Right renal cortex interstitium (tissue), 3 donors: ENCODE results near the gene MTARC2. TPM values are rescaled to one million over a fixed set of nuclear protein-coding genes. Genes with fewer than 3 reads are reported as not detected.

Experiments
- DNase-seq, 3 donors: peaks; one replicate each; pipeline ENCODE4 v3.0.0-alpha.2; 2013; ENCODE audit warnings: low read depth in 3 of 3, low spot score in 2 of 3
- polyA plus RNA-seq, 3 donors: library from polyadenylated mRNA; unstranded; fragments of 120-200 nt; gene quantifications; one replicate each; pipeline ENCODE4 v1.2.1, GENCODE V29; 2013; ENCODE audit not compliant: insufficient read length in 3 of 3

Gene MTARC2
- polyA plus RNA-seq, 3 donors = 47.1 to 55.1 (median 49.0) TPM

DNA sequence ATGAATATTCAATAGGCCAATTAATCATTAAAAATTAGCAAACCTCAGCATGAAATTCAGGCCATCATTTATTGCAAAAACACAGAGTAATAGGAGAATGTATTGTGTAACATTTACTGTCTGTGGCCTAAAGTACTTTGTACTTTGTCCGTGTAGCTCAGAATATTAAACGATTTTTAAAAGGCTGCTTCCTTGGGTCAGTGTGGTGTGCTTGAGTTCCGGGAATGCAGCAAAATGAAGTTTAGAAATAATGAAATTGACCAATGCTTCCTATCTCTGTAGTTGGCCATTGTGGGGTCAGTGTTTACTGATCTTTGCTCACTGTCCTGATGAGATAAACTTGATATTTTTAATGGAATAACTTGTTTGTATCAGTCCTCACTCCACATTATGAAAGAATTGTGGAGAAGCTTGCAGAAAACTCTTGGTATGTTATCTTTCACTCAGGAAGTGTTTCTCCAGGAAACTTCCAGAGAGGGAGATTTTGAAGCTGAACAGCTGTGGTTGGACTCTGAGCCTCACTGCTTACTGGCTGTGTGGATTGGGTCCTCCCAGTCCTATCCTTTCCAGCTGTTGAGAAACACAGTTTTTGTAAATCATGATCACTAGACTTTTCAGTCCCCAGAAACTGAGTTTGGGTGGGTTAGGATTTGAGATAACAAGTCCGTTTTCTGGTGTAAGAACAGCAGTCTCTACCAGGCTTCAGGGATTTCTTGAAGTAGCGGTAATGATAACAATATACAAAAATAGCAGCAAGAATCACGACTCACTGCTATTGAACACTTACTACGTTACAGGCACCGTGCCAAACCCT is 19.4 kb downstream of the MTARC2 start:
- peak in 1 of 3 donors; percentile 56 for DNase-seq

DNA sequence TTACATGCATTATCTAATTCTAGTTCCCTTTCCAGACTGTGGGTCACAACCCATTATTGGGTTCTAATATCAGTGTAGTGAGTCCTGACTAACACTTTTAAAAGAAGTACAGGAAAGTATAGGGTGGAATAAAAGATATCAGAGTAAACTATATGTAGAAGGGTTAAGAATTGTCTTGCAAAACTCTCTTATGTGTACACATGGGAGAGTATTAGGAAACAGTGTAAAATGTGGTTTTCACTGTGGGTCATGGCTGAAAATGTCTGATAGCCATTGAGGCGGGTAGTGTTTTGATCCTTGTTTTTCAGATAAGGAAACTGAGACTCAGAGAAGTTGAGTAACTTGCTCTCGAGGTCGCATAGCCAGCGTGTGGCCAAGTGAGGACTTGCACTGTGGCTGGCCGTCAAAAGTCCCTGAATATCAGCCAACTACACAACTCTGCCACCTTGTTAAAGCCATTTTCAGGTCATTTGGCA is 20.0 kb downstream of the MTARC2 start:
- no peak for DNase-seq

DNA sequence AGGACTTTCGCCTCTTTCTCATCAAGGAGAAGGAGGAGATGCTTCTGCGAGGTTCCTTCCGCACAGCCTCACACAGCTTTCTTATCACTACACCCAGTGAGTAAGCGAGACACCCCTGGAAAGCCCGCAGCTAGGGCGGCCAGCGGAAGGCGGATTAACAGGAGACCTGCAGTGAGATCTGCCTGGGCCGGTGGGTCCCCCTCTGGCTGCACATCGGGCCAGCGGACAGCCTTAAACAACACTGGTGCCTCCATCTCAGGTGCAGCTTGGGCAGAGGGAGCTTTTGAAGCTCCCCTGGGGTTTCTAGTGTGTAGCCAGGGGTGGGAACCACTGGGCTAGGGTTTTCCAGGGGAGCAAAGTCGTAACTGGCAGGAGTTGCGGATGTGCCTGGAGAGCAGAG is 21.1 kb downstream of the MTARC2 start:
- DNase-seq = no peak

DNA sequence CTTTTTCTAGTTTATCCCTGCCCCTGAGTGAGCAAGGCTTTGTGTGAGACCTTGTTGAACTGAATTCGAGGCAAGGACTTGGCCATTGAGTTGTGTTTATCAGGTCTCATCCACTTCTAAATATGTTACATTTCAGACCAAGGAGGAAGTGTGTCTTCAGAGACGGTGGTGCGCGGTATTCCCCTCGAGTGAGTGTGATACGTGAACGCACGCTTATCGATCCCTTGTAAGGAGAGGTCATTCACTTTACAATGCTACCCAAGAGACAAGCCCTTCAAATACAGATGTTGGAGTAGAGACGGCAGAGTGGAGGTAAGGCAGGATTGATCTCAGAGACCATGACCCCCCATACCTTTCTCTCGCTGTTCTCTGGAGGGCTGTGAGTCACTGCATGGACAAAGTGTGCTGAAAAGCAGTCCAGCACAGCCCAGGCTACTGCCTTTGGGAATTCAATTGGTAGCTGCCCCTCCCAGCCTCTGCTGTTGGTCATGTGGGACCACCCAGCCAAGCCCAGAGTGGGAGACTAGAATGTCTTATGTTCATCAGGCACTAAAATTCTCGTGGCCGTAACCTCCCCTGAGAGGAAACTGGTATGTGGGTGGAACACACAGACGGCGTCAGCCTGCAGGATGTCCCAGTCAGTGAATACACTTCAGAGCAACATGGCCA is 22.3 kb downstream of the MTARC2 start:
- DNase-seq = no peak

DNA sequence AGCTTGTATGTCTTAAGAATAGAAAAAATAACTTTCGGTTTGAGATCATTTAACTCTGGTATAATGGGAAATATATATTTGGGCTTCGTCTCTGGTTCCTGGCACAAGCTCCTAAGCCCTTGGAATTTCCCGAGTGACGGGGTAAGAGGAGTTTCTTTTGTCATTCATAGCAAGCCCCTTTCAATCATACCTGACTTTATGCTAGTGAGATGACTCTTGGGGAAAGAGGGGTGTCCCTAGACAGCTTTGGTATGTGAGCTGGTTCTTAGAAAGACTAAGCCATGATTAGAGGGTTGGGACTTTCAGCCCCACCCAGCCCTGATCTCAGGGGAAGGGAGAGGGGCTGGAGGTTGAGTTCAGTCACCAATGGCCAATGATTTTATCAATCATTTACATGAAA is 24.7 kb downstream of the MTARC2 start:
- no peak for DNase-seq

DNA sequence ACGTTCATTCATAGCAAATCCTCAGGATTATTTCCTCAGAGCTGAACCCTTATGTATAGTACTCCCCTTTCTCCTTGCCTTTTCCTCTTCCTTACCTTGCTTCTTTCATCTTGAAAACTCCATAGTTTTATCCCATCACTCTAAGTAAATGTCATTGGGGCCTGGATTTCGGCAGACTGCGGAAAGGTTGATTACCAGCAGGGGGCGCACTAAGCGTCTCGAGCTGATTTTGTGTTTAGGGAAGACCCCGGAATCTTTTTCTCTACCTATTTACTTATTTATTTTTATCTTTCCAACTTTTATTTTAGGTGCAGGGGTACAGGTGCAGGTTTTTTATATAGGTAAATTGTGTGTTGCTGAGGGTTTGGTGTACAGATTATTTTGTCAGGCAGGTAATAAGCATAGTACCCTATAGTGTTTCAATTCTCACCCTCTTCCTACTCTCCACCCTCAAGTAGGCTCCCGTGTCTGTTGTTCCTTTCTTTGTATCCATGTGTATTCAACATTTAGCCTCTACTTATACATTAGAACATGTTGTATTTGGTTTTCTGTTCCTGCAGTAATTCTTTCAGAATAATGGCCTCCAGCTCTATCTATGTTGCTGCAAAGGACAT is 27.2 kb downstream of the MTARC2 start:
- DNase-seq = no peak

DNA sequence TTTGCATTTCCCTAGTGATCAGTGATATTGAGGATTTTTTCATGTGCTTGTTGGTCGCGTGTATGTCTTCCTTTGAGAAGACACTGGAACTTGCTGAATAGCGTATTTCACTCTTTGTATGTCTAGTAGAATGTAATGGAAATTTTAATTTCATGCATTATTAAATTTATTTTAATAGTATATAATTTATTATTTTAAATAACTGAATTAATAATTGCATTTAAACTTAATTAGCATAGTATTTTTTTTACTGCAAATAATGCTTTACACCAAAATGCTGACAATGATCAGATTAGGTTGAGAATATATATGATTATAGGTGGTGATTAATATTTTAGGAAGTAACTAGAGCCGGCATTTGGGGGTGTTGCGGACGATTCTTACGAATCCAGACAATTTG is 28.1 kb downstream of the MTARC2 start:
- DNase-seq = no peak

DNA sequence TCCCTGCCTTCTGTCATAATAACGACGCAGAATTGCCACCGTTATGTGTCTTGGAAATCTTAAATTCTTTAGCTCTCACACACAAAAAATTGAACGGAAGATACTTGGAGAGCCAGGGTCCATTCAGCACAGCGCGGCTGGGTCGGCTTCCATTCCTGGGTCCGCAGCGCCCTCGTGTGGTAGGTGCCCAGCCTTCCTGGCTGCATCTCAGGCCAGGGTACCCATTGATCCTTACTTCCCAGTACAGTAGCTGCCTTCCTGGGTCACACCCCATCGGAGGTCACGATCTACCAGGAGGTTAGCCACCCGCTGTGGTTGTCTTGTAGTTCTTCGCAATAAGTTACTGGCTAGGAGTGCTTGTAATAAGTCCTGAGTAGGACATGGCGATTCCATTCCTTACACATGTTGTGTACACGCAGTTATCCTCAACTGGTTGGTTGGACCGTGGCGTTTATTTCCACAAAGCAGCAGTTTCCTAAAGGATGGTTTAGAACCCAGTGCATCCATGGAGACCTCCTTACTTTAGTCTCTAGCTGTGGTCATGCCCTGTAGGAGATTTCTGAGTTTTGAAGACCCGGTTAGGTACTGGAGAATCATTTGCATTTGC is 28.7 kb downstream of the MTARC2 start:
- DNase-seq = no peak

DNA sequence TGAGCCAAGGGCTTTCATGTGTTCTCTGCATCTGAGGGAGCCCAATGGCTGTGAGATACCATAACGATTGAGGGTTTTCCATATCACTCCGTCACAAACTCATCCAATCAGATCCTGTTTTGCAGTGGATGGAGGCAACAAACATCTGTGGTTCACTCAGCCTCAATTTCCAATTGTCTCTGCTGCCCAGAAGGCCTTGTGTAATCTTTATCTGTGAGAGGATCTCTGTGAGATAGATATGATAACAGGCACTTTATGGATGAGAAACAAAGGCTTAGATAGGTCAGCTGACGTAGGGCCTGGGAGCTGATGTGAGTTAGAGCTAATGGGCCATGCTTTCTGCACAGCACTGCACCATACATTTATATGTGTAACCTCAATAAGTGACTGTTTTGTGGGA is 35.3 kb downstream of the MTARC2 start:
- DNase-seq = no peak

DNA sequence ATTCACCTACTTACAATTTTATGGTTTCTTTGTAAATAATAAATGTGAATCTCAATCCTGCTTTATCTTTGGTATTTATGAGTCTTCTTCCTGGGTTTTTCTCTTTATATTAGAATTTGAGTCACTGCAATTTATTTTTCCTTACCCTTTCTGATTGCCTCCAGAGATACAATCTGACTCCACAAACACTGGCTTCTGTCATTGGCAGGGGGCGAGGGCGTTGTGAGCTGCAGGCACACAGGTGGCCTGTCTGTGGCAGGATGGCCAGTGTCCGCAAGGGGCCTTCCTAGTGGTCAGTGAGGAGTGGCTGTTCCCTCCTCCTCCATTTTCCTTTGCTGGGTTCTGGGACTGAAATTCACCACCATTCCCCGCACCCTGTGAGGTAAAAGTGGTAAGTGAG is 36.6 kb downstream of the MTARC2 start:
- no peak for DNase-seq

DNA sequence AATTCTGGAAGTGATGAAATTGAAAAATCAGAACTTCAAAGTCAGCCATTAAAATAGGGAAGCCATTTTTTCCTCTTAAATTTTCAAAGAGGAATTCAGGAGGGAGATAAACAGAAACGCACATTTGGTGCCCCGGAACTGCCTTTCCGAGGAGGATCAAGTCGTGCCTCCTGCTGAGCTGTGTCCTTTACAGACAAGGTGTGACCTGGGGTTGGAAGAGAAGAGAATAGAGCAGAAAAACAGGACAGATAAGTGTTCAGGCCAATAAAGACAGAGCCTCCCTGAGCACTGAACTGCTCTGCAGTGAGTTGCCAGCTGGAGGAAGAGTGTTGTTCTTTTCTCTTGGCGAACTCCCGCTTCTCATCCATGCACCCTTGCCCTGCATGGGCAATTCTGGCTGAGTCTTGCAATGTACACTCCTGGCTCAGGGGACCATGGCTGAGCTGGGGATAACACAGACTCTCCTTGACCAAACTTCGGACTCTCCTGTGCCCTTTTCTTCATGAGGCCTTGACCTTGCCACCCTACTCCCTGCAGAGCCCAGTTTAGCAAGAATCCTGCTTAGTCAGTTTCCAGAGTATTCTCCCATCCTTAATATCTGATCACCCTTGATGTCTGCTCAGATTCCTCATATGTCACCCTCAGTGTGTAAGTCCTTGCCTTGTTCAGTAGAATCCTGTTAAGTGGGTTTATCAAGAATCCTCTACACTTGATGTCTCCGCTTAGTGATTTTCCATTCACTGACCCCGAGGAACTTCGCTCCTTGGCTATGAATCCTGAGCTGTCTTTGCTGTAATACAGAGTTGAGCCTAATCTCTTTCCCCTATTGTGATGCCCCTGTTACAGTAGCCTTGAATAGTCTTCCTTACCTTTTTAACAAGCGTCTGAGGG is 37.3 kb downstream of the MTARC2 start:
- no peak for DNase-seq

DNA sequence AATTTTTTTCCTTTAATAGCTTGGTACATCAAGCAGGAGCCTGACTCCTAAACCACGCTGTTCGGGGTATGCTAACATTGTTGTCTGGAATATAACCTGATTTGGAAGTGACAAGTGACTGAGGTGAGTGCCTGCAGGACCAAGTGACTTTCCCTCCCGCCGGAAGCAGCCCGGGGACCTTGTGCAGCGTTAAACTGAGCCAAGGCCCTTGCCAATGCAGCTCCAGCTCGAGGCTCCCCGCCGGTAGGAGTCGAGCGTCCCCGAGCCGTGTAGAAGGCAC is 37.9 kb downstream of the MTARC2 start:
- DNase-seq = no peak

DNA sequence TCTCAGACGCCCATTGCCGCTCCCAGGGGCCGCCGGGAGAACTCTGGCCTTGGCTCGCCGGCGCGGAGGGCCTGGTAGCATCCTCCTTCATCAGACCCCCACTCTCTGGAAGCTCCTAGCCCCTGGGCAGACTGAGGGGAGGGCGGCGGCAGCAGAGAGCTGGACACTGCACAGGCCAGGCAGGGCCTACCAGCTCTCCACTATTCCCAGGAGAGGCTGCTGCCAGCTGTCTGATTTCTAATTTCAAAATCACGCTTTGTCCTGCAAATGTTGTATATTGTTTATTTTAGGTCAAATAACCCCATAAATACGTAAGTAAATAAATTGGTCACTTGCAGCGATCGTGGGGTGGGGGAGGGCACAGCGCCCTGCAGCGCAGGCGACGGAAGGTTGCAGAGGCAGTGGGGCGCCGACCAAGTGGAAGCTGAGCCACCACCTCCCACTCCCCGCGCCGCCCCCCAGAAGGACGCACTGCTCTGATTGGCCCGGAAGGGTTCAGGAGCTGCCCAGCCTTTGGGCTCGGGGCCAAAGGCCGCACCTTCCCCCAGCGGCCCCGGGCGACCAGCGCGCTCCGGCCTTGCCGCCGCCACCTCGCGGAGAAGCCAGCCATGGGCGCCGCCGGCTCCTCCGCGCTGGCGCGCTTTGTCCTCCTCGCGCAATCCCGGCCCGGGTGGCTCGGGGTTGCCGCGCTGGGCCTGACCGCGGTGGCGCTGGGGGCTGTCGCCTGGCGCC is 38.4 kb downstream of the MTARC2 start, which contains the start of gene MTARC1:
Gene MTARC1, plus strand, starts transcription at position 577 of the 732 bp plus-strand sequence. Its CDS starts 32 bp downstream, at position 609.
- no peak for DNase-seq

DNA sequence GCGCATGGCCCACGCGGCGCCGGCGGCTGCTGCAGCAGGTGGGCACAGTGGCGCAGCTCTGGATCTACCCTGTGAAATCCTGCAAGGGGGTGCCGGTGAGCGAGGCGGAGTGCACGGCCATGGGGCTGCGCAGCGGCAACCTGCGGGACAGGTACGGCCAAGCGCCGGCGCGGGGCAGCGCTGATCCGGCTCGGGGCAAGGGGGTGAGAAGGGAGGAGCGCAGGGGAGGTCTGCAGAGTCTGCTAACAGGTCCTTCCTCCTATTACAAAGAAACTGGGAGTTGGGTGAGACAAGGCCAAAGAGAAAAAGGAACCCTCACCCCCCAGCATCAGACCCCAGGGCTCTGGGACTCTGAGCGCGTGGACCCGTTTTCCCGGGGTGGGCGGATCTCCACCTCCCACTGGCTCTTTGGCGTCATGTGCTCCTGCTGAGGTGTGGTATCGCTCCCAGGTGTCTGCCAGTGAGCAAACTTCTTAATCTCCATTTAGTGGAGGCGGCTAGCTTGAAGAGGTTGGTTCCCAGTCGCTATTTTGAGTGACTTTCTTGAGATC is 39.0 kb downstream of the MTARC2 start:
- no peak for DNase-seq

DNA sequence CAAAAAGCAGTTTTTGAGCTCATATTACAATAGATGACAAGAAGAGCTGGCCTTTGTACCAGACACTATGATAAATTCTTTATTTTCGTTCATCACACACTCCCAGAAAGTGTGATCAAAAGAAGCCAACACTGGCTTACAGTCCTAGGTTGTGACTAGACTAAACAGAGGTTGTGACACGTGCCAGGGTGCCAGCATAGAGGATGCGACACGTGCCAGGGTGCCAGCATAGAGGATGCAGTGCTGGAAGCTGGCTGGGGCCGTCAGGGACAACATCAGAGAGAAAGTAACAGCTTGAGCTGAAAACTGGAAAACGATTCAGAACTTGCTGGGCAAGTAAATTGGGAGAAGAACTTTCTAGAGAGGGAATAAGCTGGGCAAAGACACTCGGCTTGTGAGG is 40.8 kb downstream of the MTARC2 start:
- DNase-seq = no peak

DNA sequence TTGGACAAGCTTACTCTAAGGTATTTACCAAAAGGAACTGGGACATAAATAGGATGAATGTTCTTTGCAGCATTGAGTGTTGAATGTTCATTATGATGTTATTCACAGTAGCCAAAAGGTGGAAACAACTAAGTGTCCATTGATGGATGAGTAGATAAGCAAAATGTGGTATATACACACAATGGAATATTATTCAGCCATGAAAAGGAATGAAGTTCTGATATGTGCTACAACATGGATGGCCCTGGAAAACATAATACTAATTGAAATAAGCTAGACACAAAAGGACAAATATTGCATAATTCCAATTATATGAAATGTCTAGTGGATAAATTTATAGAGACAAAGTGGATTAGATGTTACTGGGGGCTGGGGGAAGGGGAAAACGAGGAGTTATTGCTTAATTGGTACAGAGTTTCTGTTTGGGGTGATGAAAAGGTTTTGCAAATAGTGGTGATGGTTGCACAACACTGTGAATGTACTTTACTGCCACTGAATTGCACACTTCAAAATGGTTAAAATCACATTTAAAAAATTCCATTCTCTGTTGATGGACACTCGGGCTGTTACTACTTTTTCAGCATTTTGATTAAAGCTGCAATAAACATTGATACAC is 41.5 kb downstream of the MTARC2 start:
- no peak for DNase-seq

DNA sequence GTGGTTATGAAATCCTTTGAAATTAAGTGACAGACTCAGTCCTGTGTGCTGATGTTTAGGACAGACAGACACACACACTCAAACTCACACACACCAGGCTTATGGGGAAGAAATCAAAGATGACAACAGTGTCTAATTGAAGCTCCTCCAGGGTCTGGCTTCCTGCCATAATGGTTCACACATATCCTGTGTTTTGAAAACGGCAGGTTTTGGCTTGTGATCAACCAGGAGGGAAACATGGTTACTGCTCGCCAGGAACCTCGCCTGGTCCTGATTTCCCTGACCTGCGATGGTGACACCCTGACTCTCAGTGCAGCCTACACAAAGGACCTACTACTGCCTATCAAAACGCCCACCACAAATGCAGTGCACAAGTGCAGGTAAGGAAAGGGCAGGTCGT is 43.2 kb downstream of the MTARC2 start:
- DNase-seq = no peak

DNA sequence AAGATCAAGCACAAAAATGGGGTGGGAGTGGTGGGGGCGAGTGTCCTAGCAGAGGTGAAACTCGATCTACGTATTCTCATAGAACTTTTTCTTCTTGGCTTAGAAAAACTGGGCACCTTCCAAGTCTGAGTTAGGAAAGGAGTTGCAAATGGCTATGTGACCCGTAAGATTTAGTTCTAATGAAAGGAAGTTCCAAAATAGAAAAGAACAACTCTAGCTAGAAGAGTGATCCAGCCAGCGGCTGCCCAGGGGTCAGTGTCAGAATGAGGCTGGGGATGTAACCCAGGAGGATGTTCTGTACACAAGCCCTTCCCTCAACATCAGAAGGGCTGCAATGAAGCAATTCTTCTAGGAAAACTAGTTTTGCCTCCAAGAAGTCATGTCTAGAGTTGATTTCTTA is 43.8 kb downstream of the MTARC2 start:
- DNase-seq = no peak

DNA sequence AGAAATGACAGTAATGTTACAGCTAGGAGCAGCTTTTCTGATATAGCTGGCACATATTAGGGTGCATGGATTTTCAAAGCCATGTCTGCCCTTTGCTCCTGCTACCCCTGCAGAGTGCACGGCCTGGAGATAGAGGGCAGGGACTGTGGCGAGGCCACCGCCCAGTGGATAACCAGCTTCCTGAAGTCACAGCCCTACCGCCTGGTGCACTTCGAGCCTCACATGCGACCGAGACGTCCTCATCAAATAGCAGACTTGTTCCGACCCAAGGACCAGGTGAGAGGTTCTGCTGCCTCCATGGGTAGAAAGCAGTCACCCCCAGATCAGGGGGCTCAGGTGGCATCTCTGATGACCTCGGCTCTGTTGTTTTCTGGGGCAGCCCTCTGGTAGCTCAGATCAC is 48.4 kb downstream of the MTARC2 start:
- no peak for DNase-seq
